Thymus (tissue), 11 donors: ENCODE data around the gene CDKL1. TPM values are rescaled to one million over a fixed set of nuclear protein-coding genes. Genes with fewer than 3 reads are reported as not detected.

Experiments
- DNase-seq, 9 donors: peaks; one replicate each; pipeline ENCODE4 v3.0.0-alpha.2; 2013; ENCODE audit warnings: low spot score in 9 of 9, low read depth in 6 of 9, missing footprints in 1 of 9
- H3K27ac ChIP-seq, 2 donors: one replicate each; pipeline ENCODE4 v1.5.1; 2013; ENCODE audit warnings: control low read depth in 1 of 2, low read depth in 1 of 2, low read length in 1 of 2, mild to moderate bottlenecking in 1 of 2, moderate library complexity in 1 of 2
- H3K27me3 ChIP-seq, 2 donors: one replicate each; pipeline ENCODE4 v1.5.1; 2013; ENCODE audit warnings: low read length in 1 of 2; ENCODE audit not compliant: control insufficient read depth in 2 of 2, insufficient read depth in 1 of 2
- H3K36me3 ChIP-seq, 2 donors: one replicate each; pipeline ENCODE4 v1.5.1; 2013; ENCODE audit warnings: low read length in 1 of 2, mild to moderate bottlenecking in 1 of 2, moderate library complexity in 1 of 2; ENCODE audit not compliant: control insufficient read depth in 2 of 2, insufficient read depth in 2 of 2
- H3K4me1 ChIP-seq, 2 donors: one replicate each; pipeline ENCODE4 v1.5.1; 2013; ENCODE audit warnings: low read length in 2 of 2; ENCODE audit not compliant: control insufficient read depth in 2 of 2, insufficient read depth in 2 of 2
- H3K4me3 ChIP-seq, 2 donors: one replicate each; pipeline ENCODE4 v1.5.1; 2013; ENCODE audit warnings: low read length in 2 of 2, control low read depth in 1 of 2, mild to moderate bottlenecking in 1 of 2
- H3K9me3 ChIP-seq, 2 donors: one replicate each; pipeline ENCODE4 v1.5.1; 2013; ENCODE audit warnings: low read length in 1 of 2, mild to moderate bottlenecking in 1 of 2; ENCODE audit not compliant: control insufficient read depth in 2 of 2, insufficient read depth in 1 of 2
- WGBS: extraction: QIAGEN DNeasy Blood & Tissue Kit; methylation state at CpG from one replicate; pipeline ENCODE4 v1.1.7; 2013; 5-methylcytosine and 5-hydroxymethylcytosine counted together
- polyA plus RNA-seq: library from polyadenylated mRNA; stranded (reverse); fragments of 200-250 nt; gene quantifications from one replicate; pipeline ENCODE4 v1.2.3, GENCODE V29; 2013
- total RNA-seq: library from RNA; stranded (reverse); fragments of 120-200 nt; gene quantifications from one replicate; pipeline ENCODE4 v1.2.4, GENCODE V29; 2013
- donor health status: healthy.

Gene CDKL1
- total and polyA plus RNA-seq, 2 donors, result 2.4 to 3.3 TPM

DNA sequence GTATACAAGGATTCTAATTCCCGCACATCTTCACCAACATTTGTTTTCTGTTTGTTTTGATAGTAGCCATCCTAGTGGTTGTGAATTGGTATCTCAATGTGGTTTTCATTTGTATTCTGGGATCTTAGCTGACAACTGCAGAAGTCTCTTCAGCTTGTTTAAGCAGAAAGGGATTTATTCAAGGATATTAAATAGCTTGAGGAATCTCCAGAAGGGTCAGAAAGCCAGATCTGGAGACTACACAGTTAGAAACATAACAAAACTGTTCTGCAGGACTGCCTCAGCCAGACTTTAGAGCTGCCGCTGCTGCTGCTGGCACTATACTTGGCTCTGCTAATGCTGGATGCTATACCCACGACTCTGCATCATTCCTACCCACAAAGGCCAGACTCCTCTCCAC lies 13.4 kb upstream of the CDKL1 start:
- Histone ChIP-seq H3K27me3 (no peaks in the 10 kb centered on the region), H3K36me3 (no peaks in the 10 kb centered on the region), H3K4me1 (no peaks in the 10 kb centered on the region), H3K4me3 (no peak overlapping the region), H3K27ac (no peak overlapping the region), H3K9me3 (no peaks in the 10 kb centered on the region)
- 99% methylated on average over 3 of the region's 3 CpGs for WGBS
- no peak for DNase-seq

DNA sequence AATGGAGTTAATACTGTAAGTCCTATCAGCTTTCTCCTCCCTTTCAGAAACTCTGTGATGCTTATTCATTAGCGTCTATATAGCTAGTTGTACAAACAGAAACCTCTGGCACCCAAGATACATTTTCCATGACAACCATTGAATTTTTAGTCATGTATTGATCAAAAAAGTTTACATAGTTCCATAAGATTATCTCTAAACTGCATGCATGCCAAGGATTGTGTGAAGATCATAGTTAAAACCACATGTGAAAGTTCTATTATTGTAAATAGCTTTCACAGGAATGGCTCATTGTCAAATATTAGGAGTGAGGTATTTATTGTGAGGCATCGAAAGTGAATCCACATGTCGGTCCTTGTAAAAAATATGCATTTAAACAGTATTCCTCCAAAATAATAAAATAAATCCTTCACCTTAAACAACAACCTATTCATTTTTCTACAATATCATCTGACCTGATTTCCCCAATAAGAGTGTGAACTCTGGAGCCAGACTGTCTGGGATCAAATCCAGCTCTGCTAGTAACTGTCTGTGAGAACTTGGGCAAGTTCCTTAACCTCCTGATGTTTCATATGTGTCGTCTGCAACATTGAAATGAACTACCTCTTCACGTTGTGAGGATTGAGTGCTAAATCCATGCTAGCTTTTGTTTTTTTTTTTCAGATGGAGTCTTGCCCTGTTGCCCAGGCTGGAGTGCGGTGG lies 10.6 kb upstream of the CDKL1 start:
- no peak overlapping the region for H3K27ac ChIP-seq
- no peak for DNase-seq
- H3K36me3 ChIP-seq, result no peaks in the 10 kb centered on the region
- no peaks in the 10 kb centered on the region for H3K27me3 ChIP-seq
- peaks cover 0 to 3% of the 10 kb centered on the region in 2 donors for H3K4me1 ChIP-seq
- WGBS, result 97% methylated on average over 6 of the region's 6 CpGs
- H3K9me3 ChIP-seq, result no peaks in the 10 kb centered on the region
- H3K4me3 ChIP-seq, result no peak overlapping the region

- Histone ChIP-seq H3K9me3 (no peaks in the 10 kb centered on the region), H3K36me3 (no peaks in the 10 kb centered on the region), H3K4me1 (peaks cover 0 to 3% of the 10 kb centered on the region in 2 donors), H3K4me3 (no peak overlapping the region), H3K27me3 (no peaks in the 10 kb centered on the region), H3K27ac (no peak overlapping the region)
- DNase-seq, result no peak
Observed at GRCh38 chr14:50403419-50403818, 6.7 kb upstream of the CDKL1 start.

- H3K9me3 ChIP-seq, result no peaks in the 10 kb centered on the region
- H3K4me1 ChIP-seq, result peaks cover 0 to 3% of the 10 kb centered on the region in 2 donors
- no peaks in the 10 kb centered on the region for H3K27me3 ChIP-seq
- H3K36me3 ChIP-seq, result no peaks in the 10 kb centered on the region
- no peak overlapping the region for H3K4me3 ChIP-seq
- WGBS, result 82% methylated on average over 1 of the region's 1 CpG
- no peak for DNase-seq
- no peak overlapping the region for H3K27ac ChIP-seq
Observed at GRCh38 chr14:50402965-50403364, 6.3 kb upstream of the CDKL1 start.

- no peaks in the 10 kb centered on the region for H3K36me3 ChIP-seq
- WGBS, result 100% methylated on average over 2 of the region's 2 CpGs
- H3K9me3 ChIP-seq, result no peaks in the 10 kb centered on the region
- no peak overlapping the region for H3K4me3 ChIP-seq
- H3K27ac ChIP-seq, result no peak overlapping the region
- peaks cover 0 to 12% of the 10 kb centered on the region in 2 donors for H3K27me3 ChIP-seq
- no peak for DNase-seq
- H3K4me1 ChIP-seq, result peaks cover 0 to 7% of the 10 kb centered on the region in 2 donors
Observed at GRCh38 chr14:50400461-50400860, 3.8 kb upstream of the CDKL1 start.

DNA sequence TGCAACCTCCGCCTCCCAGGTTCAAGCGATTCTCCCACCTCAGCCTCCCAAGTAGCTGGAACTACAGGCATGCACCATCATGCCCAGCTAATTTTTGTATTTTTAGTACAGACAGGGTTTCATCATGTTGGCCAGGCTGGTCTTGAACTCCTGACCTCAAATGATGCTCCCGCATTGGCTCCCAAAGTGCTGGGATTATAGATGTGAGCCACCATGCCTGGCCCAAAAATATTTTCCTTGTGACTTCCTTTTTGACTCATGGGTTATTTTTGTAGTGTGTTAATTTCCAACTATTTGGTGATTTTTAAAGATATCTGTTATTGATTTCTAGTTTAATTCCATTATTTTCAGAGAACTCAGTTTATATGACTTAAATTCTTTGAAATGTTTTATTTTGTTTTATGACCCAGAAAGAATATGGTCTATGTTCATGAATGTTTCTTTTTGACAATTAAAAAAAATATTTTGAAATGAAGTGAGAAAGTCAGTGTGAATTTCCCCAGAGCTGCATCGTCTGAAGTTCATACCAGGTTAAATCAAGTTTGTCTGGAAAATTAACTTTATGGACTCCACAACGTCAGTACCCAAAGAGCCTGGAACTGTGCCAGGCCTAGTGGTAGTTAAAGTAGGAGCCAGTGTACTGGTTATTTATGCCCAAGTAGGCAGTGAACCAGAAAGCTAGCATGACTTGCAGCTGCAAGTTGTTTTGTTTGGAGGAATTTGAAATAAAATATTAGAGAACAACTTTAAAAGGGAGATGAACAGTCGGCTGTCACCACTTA lies 2.8 kb upstream of the CDKL1 start:
- WGBS, result 92% methylated on average over 6 of the region's 6 CpGs
- DNase-seq, result no peak
- peaks cover 0 to 7% of the 10 kb centered on the region in 2 donors for H3K4me1 ChIP-seq
- no peak overlapping the region for H3K27ac ChIP-seq
- peaks cover 0 to 14% of the 10 kb centered on the region in 2 donors for H3K27me3 ChIP-seq
- no peaks in the 10 kb centered on the region for H3K36me3 ChIP-seq
- H3K4me3 ChIP-seq, result no peak overlapping the region
- H3K9me3 ChIP-seq, result no peaks in the 10 kb centered on the region

GRCh38 chr14:50398189-50398580 lies 1.5 kb upstream of the CDKL1 start:
- Histone ChIP-seq H3K4me1 (peaks cover 0 to 3% of the 10 kb centered on the region in 2 donors), H3K36me3 (no peaks in the 10 kb centered on the region), H3K9me3 (no peaks in the 10 kb centered on the region), H3K27me3 (peaks cover 0 to 14% of the 10 kb centered on the region in 2 donors), H3K27ac (no peak overlapping the region), H3K4me3 (no peak overlapping the region)
- DNase-seq, result no peak
- 99% methylated on average over 2 of the region's 2 CpGs for whole genome bisulfite sequencing

DNA sequence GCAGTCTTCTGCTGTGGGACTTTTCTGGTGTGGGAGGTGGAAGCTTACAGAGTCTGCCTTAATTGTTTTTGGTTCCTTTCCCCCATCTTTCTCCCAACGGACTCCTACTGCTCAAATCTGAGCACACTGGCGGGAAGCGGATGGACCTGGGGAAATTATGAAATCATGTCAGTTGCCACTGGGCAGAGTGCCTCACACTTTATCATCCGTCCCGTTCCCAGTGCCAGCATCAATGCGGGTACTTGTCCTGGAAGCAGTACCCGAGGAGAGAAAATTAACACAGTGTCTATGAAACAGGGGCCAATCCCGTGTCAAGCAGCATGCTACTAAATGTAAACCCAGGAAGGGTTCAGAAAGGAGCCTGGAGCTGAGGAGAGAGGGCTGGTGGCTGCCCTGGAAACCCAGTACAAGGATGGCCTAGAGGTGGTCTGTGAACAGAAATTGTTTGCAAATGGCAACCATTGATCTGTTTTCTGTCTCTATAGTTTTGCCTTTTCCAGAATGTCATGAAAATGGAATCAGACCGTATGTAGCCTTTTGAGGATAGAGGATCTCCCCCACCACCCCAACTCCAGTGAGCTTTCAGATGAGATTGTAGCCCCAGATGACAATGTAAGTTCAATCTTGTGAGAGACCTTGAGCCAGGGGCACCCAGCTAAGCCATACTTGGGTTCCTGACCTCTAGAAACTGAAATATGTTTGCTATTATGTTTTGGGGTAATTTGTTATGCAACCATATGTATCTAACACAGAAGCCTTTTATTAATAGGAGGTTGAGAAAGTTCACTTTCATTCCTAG lies 908 bp upstream of the CDKL1 start:
- H3K27ac ChIP-seq, result no peak overlapping the region
- DNase-seq, result no peak
- peaks cover 0 to 14% of the 10 kb centered on the region in 2 donors for H3K27me3 ChIP-seq
- peaks cover 0 to 3% of the 10 kb centered on the region in 2 donors for H3K4me1 ChIP-seq
- no peaks in the 10 kb centered on the region for H3K36me3 ChIP-seq
- H3K9me3 ChIP-seq, result no peaks in the 10 kb centered on the region
- peak overlapping the region; percentile 47 to 51 for H3K4me3 ChIP-seq
- WGBS, result 78% methylated on average over 9 of the region's 9 CpGs

GRCh38 chr14:50395448-50395847 lies 1.2 kb downstream of the CDKL1 start:
- Histone ChIP-seq H3K4me3 (no peak overlapping the region), H3K36me3 (no peaks in the 10 kb centered on the region)
- 93% methylated on average over 5 of the region's 5 CpGs for WGBS

More at GRCh38 chr14:50395448-50395847, 1.2 kb downstream of the CDKL1 start:
- no peaks in the 10 kb centered on the region for H3K9me3 ChIP-seq
- H3K27ac ChIP-seq, result no peak overlapping the region
- H3K27me3 ChIP-seq, result peaks cover 0 to 14% of the 10 kb centered on the region in 2 donors
- no peak for DNase-seq
- peaks cover 0 to 3% of the 10 kb centered on the region in 2 donors for H3K4me1 ChIP-seq
